Ishikawa (cell line): ENCODE measurements around the gene ADCY5.

Source experiments
- CEBPB ChIP-seq: IDR thresholded peaks from 2 replicates; pipeline ENCODE4 v1.6.1; 2012
- CREB1 ChIP-seq: IDR thresholded peaks from 2 replicates; pipeline ENCODE4 v1.6.1; 2012; ENCODE audit warnings: low read depth
- EGR1 ChIP-seq: IDR thresholded peaks from 2 replicates; pipeline ENCODE4 v1.6.1; 2012
- EP300 ChIP-seq: IDR thresholded peaks from 2 replicates; pipeline ENCODE4 v1.6.1; 2012; ENCODE audit warnings: borderline replicate concordance
- FOXM1 ChIP-seq: IDR thresholded peaks from 2 replicates; pipeline ENCODE4 v1.6.1; 2012; ENCODE audit warnings: low read depth, borderline replicate concordance
- MAX ChIP-seq: IDR thresholded peaks from 2 replicates; pipeline ENCODE4 v1.6.1; 2012
- NFIC ChIP-seq: IDR thresholded peaks from 2 replicates; pipeline ENCODE4 v1.6.1; 2012
- RAD21 ChIP-seq: IDR thresholded peaks from 2 replicates; pipeline ENCODE4 v1.6.1; 2012; ENCODE audit warnings: low read depth
- REST ChIP-seq: IDR thresholded peaks from 2 replicates; pipeline ENCODE4 v1.6.1; 2012; ENCODE audit warnings: low read depth, mild to moderate bottlenecking
- TAF1 ChIP-seq: IDR thresholded peaks from 2 replicates; pipeline ENCODE4 v1.6.1; 2012; ENCODE audit warnings: low read depth, mild to moderate bottlenecking
- TCF12 ChIP-seq: IDR thresholded peaks from 2 replicates; pipeline ENCODE4 v1.6.1; 2012; ENCODE audit warnings: low read depth
- TEAD4 ChIP-seq: IDR thresholded peaks from 2 replicates; pipeline ENCODE4 v1.6.1; 2012
- USF1 ChIP-seq: IDR thresholded peaks from 2 replicates; pipeline ENCODE4 v1.6.1; 2012
- YY1 ChIP-seq: IDR thresholded peaks from 2 replicates; pipeline ENCODE4 v1.6.1; 2012; ENCODE audit warnings: low read depth
- ZBTB7A ChIP-seq: IDR thresholded peaks from 2 replicates; pipeline ENCODE4 v1.6.1; 2012; ENCODE audit warnings: low read depth

The ADCY5 gene

GRCh38 chr3:123326531-123326930 lies 122.4 kb downstream of the ADCY5 start:
- TF ChIP-seq EP300 (no peak), REST (no peak), NFIC (no peak), MAX (no peak), USF1 (no peak), ZBTB7A (no peak), FOXM1 (no peak)

- TF ChIP-seq FOXM1 = no peak
- TF ChIP-seq TAF1 = no peak
- TF ChIP-seq EP300 = no peak
- TF ChIP-seq CEBPB = no peak
- TF ChIP-seq RAD21 = no peak
- TF ChIP-seq USF1 = no peak
- no peak for TF ChIP-seq TEAD4
- TF ChIP-seq TCF12 = no peak
- TF ChIP-seq CREB1 = no peak
Measured at GRCh38 chr3:123325766-123326256, 123.1 kb downstream of the ADCY5 start.

- TF ChIP-seq TEAD4 = no peak
- TF ChIP-seq CEBPB = no peak
- no peak for TF ChIP-seq REST
- no peak for TF ChIP-seq TCF12
- TF ChIP-seq TAF1 = no peak
- TF ChIP-seq MAX = no peak
- no peak for TF ChIP-seq EGR1
- no peak for TF ChIP-seq NFIC
- TF ChIP-seq CREB1 = no peak
- TF ChIP-seq EP300 = no peak
- no peak for TF ChIP-seq YY1
- no peak for TF ChIP-seq USF1
- no peak for TF ChIP-seq RAD21
- no peak for TF ChIP-seq ZBTB7A
- TF ChIP-seq FOXM1 = no peak
Measured at GRCh38 chr3:123324880-123325765, 123.8 kb downstream of the ADCY5 start.

- TF ChIP-seq MAX (no peak), EP300 (no peak), CEBPB (no peak), TCF12 (no peak), FOXM1 (no peak), EGR1 (no peak), TEAD4 (no peak), REST (no peak), TAF1 (no peak), ZBTB7A (no peak), YY1 (no peak), RAD21 (no peak), NFIC (no peak)
Measured at GRCh38 chr3:123323781-123324180, 125.1 kb downstream of the ADCY5 start.
